ENCODE measurements around the gene NOC2L.

- TF ChIP-seq CTCF (IDR thresholded peaks at IDR 0.05) (no peak), POLR2A (IDR thresholded peaks at IDR 0.05) (no peak)
Observed at GRCh38 chr1:984476-984814, 25.4 kb upstream of the NOC2L start.

Data from ovary (tissue), 3 donors.